ENCODE data around the gene SRPK2.
"Not testable (repeated sequence)": the region's sequence is repeated elsewhere in the genome, so short reads cannot be mapped to it uniquely, and the experiment has no call there.

Gene SRPK2

DNA sequence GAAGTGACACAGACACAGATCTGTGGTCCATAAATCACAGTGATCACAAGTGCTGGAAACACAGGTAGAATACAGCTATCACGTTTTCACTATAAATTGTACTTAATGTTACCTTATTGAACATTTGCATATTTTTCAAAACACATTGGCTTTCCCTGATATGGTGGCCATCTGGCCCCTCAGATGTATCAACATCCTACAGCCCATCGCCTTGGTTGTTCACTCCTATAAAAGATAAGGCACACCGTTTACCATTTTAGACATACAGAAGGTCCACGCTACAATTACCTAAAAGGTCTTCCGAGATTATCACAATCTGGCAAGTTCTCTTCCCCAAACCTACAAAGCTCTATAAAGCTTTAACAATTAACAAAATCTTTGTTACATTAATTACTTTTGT is 91.4 kb downstream of the SRPK2 start:
- H3K4me3 ChIP-seq (ENCODE audit: control insufficient read depth, low read depth, low read length): no peak overlapping the region
- DNase-seq (ENCODE audit: low read depth): no peak
- TF ChIP-seq, protein P1, sequence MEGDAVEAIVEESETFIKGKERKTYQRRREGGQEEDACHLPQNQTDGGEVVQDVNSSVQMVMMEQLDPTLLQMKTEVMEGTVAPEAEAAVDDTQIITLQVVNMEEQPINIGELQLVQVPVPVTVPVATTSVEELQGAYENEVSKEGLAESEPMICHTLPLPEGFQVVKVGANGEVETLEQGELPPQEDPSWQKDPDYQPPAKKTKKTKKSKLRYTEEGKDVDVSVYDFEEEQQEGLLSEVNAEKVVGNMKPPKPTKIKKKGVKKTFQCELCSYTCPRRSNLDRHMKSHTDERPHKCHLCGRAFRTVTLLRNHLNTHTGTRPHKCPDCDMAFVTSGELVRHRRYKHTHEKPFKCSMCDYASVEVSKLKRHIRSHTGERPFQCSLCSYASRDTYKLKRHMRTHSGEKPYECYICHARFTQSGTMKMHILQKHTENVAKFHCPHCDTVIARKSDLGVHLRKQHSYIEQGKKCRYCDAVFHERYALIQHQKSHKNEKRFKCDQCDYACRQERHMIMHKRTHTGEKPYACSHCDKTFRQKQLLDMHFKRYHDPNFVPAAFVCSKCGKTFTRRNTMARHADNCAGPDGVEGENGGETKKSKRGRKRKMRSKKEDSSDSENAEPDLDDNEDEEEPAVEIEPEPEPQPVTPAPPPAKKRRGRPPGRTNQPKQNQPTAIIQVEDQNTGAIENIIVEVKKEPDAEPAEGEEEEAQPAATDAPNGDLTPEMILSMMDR (conservative IDR thresholded peaks at IDR 0.05; ENCODE audit: control insufficient read depth, insufficient read depth, low read depth, low read length): no peak

DNA sequence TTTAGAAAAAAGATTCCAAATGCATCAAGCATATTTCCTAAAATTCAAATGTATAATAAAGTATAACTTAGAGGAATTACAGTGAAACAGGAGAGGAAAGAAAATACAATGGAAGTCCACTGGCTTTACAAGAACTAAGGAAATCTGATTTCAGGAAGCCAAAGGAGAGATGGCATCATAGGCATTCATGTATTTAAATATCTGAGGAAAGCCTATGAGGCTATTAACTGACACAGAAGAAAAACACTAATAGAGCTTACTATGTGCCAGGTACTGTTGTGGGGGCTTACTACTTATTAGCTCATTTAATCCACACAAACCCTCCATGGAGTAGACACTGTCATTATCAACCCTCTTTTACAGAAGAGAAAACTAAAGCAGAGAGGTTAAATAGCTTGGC is 92.2 kb downstream of the SRPK2 start:
- DNase-seq (ENCODE audit: low read depth): no peak
- TF ChIP-seq, protein P1 (conservative IDR thresholded peaks at IDR 0.05; ENCODE audit: control insufficient read depth, insufficient read depth, low read depth, low read length): no peak
- no peak overlapping the region for H3K4me3 ChIP-seq (ENCODE audit: control insufficient read depth, low read depth, low read length)

DNA sequence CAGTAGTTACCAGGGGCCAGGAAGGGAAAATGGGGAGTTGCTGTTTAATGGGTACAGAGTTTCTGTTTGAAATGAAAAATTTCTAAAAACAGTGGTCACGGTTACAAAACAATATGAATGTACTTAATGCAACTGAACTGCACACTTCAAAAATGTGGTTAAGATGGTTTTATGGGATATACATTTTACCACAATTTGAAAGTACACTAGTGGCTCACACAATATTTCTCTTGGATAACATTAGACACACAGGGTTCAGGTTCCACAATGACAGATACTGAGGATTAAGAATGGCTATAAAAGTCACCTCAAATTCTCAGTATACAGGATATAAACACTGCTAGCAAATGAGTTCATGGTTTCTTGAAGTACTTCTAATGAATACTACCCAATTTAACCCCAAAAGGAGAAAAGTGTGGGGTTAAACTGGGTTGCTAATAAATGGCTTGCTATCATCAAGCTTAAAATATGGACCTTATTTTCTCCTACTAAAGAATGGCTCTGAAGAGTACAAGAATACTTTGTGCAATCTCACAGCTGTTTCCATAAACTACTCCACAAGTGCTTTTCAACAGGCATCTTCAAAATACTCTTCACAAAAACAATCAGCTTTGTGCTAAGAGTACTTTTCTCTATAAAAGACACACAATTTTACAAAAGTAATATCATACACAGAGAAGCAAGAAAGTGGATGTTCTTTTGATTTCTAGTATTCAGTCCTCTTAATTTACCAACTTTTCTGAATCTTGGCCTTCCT is 92.9 kb downstream of the SRPK2 start:
- H3K4me3 ChIP-seq (ENCODE audit: control insufficient read depth, low read depth, low read length): no peak overlapping the region
- DNase-seq (ENCODE audit: low read depth): no peak
- TF ChIP-seq, protein P1 (conservative IDR thresholded peaks at IDR 0.05; ENCODE audit: control insufficient read depth, insufficient read depth, low read depth, low read length): no peak

DNA sequence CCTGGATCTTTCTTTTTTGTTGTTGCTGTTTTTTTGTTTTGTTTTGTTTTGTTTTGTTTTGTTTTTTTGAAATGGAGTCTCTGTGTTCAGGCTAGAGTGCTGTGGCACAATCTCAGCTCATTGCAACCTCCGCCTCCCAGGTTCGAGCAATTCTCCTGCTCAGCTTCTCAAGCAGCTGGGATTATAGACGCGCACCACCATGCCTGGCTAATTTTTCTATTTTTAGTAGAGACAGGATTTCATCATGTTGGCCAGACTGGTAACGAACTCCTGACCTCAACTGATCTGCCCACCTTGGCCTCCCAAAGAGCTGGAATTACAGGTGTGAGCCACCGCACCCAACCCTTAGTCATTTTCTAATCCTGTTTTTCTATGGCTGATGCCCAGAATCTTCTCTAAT is 94.2 kb downstream of the SRPK2 start:
- H3K4me3 ChIP-seq (ENCODE audit: control insufficient read depth, low read depth, low read length): not testable (repeated sequence)

DNA sequence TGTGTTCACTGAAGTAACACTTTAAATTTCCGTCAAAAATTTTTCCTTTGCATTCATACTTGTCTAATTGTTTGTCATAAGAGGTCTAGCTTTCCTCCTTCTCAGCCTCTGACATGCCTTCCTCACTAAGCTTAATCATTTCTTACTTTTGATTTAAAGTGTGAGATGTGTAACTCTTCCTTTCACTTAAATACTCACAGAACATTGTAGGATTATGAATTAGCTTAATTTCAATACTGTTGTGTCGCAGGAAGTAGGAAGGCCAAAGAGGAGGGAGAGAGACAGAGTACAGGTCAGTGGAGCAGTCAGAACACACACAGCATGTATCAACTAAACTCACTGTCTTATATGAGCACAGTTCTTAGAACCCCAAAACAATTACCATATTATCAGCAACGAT is 99.0 kb downstream of the SRPK2 start:
- no peak for DNase-seq (ENCODE audit: low read depth)
- H3K4me3 ChIP-seq (ENCODE audit: control insufficient read depth, low read depth, low read length): no peak overlapping the region
- TF ChIP-seq, protein P1 (conservative IDR thresholded peaks at IDR 0.05; ENCODE audit: control insufficient read depth, insufficient read depth, low read depth, low read length): no peak

More for the DNA sequence above, 94.2 kb downstream of the SRPK2 start:
- not testable (repeated sequence) for DNase-seq (ENCODE audit: low read depth)

DNA sequence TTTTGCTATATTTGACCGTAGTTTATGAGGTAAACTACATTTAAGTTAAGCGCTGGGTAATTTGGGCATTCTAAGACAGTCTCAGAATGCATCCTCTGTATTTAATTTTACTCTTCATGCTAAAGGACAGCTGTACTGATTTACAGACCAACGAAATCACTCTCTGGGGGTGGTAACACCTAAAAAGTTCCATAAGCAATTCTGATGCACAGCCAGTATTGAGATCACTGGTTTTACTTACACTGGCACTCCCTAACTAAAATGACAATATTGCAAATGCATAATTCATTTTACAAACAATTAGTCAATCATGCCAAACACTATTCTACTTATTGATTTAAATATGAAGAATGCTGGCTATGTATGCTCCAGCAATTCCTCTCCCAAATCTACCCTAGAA is 102.3 kb downstream of the SRPK2 start:
- no peak overlapping the region for H3K4me3 ChIP-seq (ENCODE audit: control insufficient read depth, low read depth, low read length)
- no peak for DNase-seq (ENCODE audit: low read depth)
- TF ChIP-seq, protein P1 (conservative IDR thresholded peaks at IDR 0.05; ENCODE audit: control insufficient read depth, insufficient read depth, low read depth, low read length): no peak

DNA sequence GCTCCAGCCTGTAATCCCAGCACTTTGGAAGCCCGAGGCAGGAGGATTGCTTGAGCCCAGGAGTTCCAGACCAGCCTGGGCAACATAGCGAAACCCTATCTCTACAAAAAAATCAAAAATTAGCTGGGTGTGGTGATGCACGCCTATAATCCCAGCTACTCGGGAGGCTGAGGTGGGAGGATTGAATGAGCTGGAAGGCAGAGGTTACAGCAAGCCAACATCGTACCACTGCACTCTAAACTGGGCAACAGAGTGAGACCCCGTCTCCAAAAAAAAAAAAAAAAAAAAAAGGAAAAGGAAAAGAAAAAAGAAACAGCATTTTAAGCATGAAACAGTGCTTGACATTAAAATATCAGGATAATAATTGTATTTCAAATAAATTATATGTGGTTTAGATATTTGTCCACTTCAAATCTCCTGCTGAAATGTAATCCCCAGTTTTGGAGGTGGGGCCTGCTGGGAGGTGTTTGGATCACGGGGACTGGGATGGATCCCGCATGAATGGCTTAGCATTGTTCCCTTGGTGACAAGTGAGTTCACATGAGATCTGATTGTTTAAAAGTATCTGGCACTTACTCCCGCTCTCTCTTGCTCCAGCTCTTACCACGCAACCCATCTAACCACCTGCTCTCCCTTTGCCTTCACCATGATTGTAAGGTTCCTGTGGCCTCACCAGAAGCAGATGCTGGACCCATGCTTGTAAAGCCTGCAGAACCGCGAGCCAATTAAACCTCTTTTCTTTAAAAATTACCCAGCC is 103.4 kb downstream of the SRPK2 start:
- DNase-seq (ENCODE audit: low read depth): no peak
- no peak overlapping the region for H3K4me3 ChIP-seq (ENCODE audit: control insufficient read depth, low read depth, low read length)
- TF ChIP-seq, protein P1 (conservative IDR thresholded peaks at IDR 0.05; ENCODE audit: control insufficient read depth, insufficient read depth, low read depth, low read length): no peak
